ENCODE measurements around the gene GABPB2.

DNA sequence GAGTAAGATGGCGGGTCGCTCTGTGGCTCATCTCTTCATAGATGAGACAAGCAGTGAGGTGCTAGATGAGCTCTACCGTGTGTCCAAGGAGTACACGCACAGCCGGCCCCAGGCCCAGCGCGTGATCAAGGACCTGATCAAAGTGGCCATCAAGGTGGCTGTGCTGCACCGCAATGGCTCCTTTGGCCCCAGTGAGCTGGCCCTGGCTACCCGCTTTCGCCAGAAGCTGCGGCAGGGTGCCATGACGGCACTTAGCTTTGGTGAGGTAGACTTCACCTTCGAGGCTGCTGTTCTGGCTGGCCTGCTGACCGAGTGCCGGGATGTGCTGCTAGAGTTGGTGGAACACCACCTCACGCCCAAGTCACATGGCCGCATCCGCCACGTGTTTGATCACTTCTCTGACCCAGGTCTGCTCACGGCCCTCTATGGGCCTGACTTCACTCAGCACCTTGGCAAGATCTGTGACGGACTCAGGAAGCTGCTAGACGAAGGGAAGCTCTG lies 88.2 kb downstream of the GABPB2 start:
- TF ChIP-seq, protein P1, sequence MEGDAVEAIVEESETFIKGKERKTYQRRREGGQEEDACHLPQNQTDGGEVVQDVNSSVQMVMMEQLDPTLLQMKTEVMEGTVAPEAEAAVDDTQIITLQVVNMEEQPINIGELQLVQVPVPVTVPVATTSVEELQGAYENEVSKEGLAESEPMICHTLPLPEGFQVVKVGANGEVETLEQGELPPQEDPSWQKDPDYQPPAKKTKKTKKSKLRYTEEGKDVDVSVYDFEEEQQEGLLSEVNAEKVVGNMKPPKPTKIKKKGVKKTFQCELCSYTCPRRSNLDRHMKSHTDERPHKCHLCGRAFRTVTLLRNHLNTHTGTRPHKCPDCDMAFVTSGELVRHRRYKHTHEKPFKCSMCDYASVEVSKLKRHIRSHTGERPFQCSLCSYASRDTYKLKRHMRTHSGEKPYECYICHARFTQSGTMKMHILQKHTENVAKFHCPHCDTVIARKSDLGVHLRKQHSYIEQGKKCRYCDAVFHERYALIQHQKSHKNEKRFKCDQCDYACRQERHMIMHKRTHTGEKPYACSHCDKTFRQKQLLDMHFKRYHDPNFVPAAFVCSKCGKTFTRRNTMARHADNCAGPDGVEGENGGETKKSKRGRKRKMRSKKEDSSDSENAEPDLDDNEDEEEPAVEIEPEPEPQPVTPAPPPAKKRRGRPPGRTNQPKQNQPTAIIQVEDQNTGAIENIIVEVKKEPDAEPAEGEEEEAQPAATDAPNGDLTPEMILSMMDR (IDR thresholded peaks at IDR 0.05): no peak
- no peak for TF ChIP-seq EP300 (IDR thresholded peaks at IDR 0.05)

Data from gastroesophageal sphincter (tissue), 3 donors.